Activated B cell treated with CpG ODN at 0.5 μM for 24 hours (primary cell): ENCODE data around the gene PRPS1. TPM values are rescaled to one million over a fixed set of nuclear protein-coding genes. Genes with fewer than 3 reads are reported as not detected.

ENCODE experiments used
- ATAC-seq: fragments of 200-7000 bp; cut with Tn5 transposase; one replicate; pipeline ENCODE4 v1.10.0; 2021; ENCODE audit warnings: low read depth, mild to moderate bottlenecking, moderate library complexity
- CTCF ChIA-PET: fragments of 350-600 bp; sonication (Branson Sonifier 250); formaldehyde crosslinking; loops from one replicate; lab custom pipeline; 2021; ENCODE audit warnings: antibody characterized with exemption; lab: Charles Lee
- POLR2A ChIA-PET: fragments of 350-600 bp; sonication (Branson Sonifier 250); formaldehyde crosslinking; loops from one replicate; lab custom pipeline; 2021; ENCODE audit warnings: antibody characterized with exemption; lab: Charles Lee
- DNase-seq: peaks from one replicate; pipeline ENCODE4 v3.0.0; 2022
- H3K27ac Mint-ChIP-seq: one replicate; pipeline ENCODE4 v1.8.0; 2020; ENCODE audit warnings: mixed read lengths
- H3K27me3 Mint-ChIP-seq: one replicate; pipeline ENCODE4 v1.8.0; 2021; ENCODE audit warnings: mixed read lengths
- H3K36me3 Mint-ChIP-seq: one replicate; pipeline ENCODE4 v1.8.0; 2021; ENCODE audit warnings: low read depth, mixed read lengths
- H3K4me1 Mint-ChIP-seq: one replicate; pipeline ENCODE4 v1.8.0; 2021; ENCODE audit warnings: mixed read lengths
- H3K4me3 Mint-ChIP-seq: one replicate; pipeline ENCODE4 v1.8.0; 2020; ENCODE audit warnings: mild to moderate bottlenecking, mixed read lengths
- H3K9me3 Mint-ChIP-seq: one replicate; pipeline ENCODE4 v1.8.0; 2020; ENCODE audit warnings: mixed read lengths
- CTCF ChIP-seq: fragments of 200-600 bp; IDR thresholded peaks from one replicate; pipeline ENCODE4 v1.8.0; 2022; ENCODE audit warnings: antibody characterized with exemption, mild to moderate bottlenecking
- intact Hi-C: fragments of 100-400 bp; cut with micrococcal nuclease; formaldehyde crosslinking; loops from one replicate; pipeline ENCODE4 v1.15.1; 2024
- total RNA-seq: library from RNA; stranded (reverse); gene quantifications from 2 replicates; pipeline ENCODE4 v1.2.3, GENCODE V29; 2022

The PRPS1 gene
- total RNA-seq, 1 donor from 2014 or later, result 49.7 TPM

GRCh38 chrX:107656978-107657377, 28.7 kb downstream of the PRPS1 start:
- Mint-ChIP-seq H3K27ac (no peak overlapping the region), H3K4me3 (no peak overlapping the region), H3K9me3 (no peaks in the 10 kb centered on the region), H3K36me3 (no peaks in the 10 kb centered on the region), H3K27me3 (no peaks in the 10 kb centered on the region), H3K4me1 (peaks cover 10% of the 10 kb centered on the region)
- intact Hi-C loops, result loop anchor here (5.0 to 10.0 kb wide), 2 partner anchors 662 to 760 kb away; no protein-coding TSS in a partner anchor
- ATAC-seq (no peak), DNase-seq (no peak)
- ChIA-PET CTCF (interaction anchor here (1.9 to 10.7 kb wide), 3 partner anchors 16 to 121 kb away, joined by 5 to 146 read pairs (median 25); partner anchors contain the start of genes NCBP2L and TSC22D3), POLR2A (no interaction called here)
- TF ChIP-seq CTCF, result no peak

- ChIA-PET CTCF (interaction anchor here (3.7 to 10.7 kb wide), 3 partner anchors 14 to 119 kb away, joined by 25 to 146 read pairs (median 36); partner anchors contain the start of genes NCBP2L and TSC22D3), POLR2A (interaction anchor here (1.8 to 2.2 kb wide), 2 partner anchors 59 to 118 kb away, joined by 7 to 9 read pairs; partner anchors contain the start of gene NCBP2L)
- ATAC-seq (no peak), DNase-seq (no peak)
- intact Hi-C loops, result loop anchor here (1.0 to 10.0 kb wide), 7 partner anchors 15 to 761 kb away; partner anchors contain the start of gene NCBP2L
- Mint-ChIP-seq H3K4me1 (peaks cover 10% of the 10 kb centered on the region), H3K36me3 (peaks cover 2% of the 10 kb centered on the region), H3K9me3 (no peaks in the 10 kb centered on the region), H3K27ac (no peak overlapping the region), H3K4me3 (no peak overlapping the region), H3K27me3 (no peaks in the 10 kb centered on the region)
- no peak for TF ChIP-seq CTCF
Observed at GRCh38 chrX:107658660-107659059, 30.4 kb downstream of the PRPS1 start.

DNA sequence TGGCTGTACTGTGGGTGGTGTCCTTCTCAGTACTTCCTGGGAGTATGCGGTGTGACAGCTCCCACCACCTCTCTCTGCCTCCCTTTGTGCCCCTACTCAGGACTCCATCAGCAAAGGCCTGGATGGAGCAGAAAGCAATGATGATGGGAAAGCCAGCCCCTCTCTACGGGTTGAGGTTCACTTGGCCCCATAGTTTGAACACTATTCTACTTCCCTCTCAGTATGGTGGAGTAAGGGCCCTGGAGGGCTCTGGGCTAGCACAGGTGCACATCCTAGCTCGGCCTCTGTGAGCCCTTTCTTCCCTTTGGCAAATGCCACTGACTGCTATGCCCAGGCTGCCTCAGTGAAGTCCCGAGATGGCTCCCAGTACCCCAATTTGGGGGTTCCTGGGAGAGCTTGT, 31.0 kb downstream of the PRPS1 start:
- POLR2A ChIA-PET, result interaction anchor here (1.8 to 2.6 kb wide), 3 partner anchors 14 to 118 kb away, joined by 7 to 9 read pairs (median 8); partner anchors contain the start of gene NCBP2L

GRCh38 chrX:107659768-107660167, 31.5 kb downstream of the PRPS1 start:
- H3K4me3 Mint-ChIP-seq, result no peak overlapping the region
- ATAC-seq (peak; percentile 48), DNase-seq (no peak)
- peaks cover 9% of the 10 kb centered on the region for H3K4me1 Mint-ChIP-seq
- no peak overlapping the region for H3K27ac Mint-ChIP-seq
- H3K36me3 Mint-ChIP-seq, result peaks cover 3% of the 10 kb centered on the region
- H3K9me3 Mint-ChIP-seq, result no peaks in the 10 kb centered on the region
- intact Hi-C loops, result loop anchor here (1.0 to 10.0 kb wide), 7 partner anchors 14 to 762 kb away; partner anchors contain the start of gene NCBP2L
- H3K27me3 Mint-ChIP-seq, result no peaks in the 10 kb centered on the region
- TF ChIP-seq CTCF, result no peak
- CTCF ChIA-PET, result interaction anchor here (0.7 to 10.7 kb wide), 6 partner anchors 13 to 118 kb away, joined by 3 to 146 read pairs (median 14); partner anchors contain the start of genes NCBP2L and TSC22D3
- POLR2A ChIA-PET, result interaction anchor here (1.8 to 2.6 kb wide), 3 partner anchors 14 to 117 kb away, joined by 7 to 9 read pairs (median 8); partner anchors contain the start of gene NCBP2L

More for the DNA sequence above, 31.0 kb downstream of the PRPS1 start:
- CTCF ChIA-PET, result interaction anchor here (0.9 to 10.7 kb wide), 5 partner anchors 14 to 118 kb away, joined by 3 to 146 read pairs (median 25); partner anchors contain the start of genes NCBP2L and TSC22D3
- Mint-ChIP-seq H3K36me3 (peaks cover 2% of the 10 kb centered on the region), H3K4me1 (peaks cover 10% of the 10 kb centered on the region), H3K9me3 (no peaks in the 10 kb centered on the region), H3K27ac (no peak overlapping the region), H3K4me3 (no peak overlapping the region), H3K27me3 (no peaks in the 10 kb centered on the region)
- intact Hi-C loops, result loop anchor here (1.0 to 10.0 kb wide), 7 partner anchors 14 to 762 kb away; partner anchors contain the start of gene NCBP2L
- DNase-seq (no peak), ATAC-seq (no peak)
- TF ChIP-seq CTCF, result no peak

GRCh38 chrX:107662145-107662544, 33.8 kb downstream of the PRPS1 start:
- peaks cover 3% of the 10 kb centered on the region for H3K36me3 Mint-ChIP-seq
- H3K4me1 Mint-ChIP-seq, result peaks cover 3% of the 10 kb centered on the region
- H3K9me3 Mint-ChIP-seq, result no peaks in the 10 kb centered on the region
- no peak for TF ChIP-seq CTCF
- ChIA-PET POLR2A (interaction anchor here (1.3 kb wide), 1 partner anchor 55 kb away, joined by 6 read pairs; no protein-coding TSS in a partner anchor), CTCF (interaction anchor here (1.6 to 10.7 kb wide), 2 partner anchors 57 to 115 kb away, joined by 8 to 146 read pairs; partner anchors contain the start of genes NCBP2L and TSC22D3)
- no peak overlapping the region for H3K4me3 Mint-ChIP-seq
- no peaks in the 10 kb centered on the region for H3K27me3 Mint-ChIP-seq
- intact Hi-C loops, result no loop called here
- ATAC-seq (no peak), DNase-seq (no peak)
- H3K27ac Mint-ChIP-seq, result no peak overlapping the region
